ENCODE data around the gene HOMER1.

DNA sequence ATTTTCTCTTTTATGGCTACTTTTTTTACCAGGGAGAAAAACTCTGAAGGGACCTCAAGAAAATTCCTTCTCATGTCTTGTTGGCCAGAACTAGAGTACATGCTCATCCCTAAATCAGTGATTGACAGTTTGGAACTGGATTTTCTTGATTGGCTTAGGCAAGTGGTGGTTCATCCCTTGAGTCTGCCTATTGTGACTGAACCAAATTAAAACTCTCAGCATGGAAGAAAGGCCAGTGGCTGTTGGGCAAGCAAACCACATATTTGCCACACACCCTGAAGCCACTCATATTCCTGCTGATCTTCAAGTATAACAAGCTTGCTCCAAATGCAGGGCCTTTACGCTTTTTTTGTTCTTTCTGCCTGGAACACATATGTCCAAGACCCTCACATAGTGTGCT lies 7.2 kb upstream of the HOMER1 start:
- TF ChIP-seq CTCF (IDR thresholded peaks at IDR 0.05; ENCODE audit: low read depth, low read length) = no peak
- TF ChIP-seq EZH2phosphoT487 (IDR thresholded peaks at IDR 0.05; ENCODE audit: low read depth) = no peak

Measured in OCI-LY3 (cell line).